KOPT-K1 (cell line): ENCODE results near the gene IL11RA.

ENCODE experiments used
- H3K27ac ChIP-seq: fragments of 200-600 bp; sonication (generic); 2 replicates; pipeline ENCODE4 v1.5.1; 2016; ENCODE audit warnings: antibody characterized with exemption, mild to moderate bottlenecking, low read depth, low read length; ENCODE audit not compliant: poor library complexity, severe bottlenecking
- H3K36me3 ChIP-seq: fragments of 200-600 bp; sonication (generic); 2 replicates; pipeline ENCODE4 v1.5.1; 2017; ENCODE audit warnings: antibody characterized with exemption, mild to moderate bottlenecking, low read length, moderate library complexity; ENCODE audit not compliant: insufficient read depth
- H3K9me3 ChIP-seq: fragments of 200-600 bp; sonication (generic); 2 replicates; pipeline ENCODE4 v1.5.1; 2017; ENCODE audit warnings: antibody characterized with exemption, low read length, mild to moderate bottlenecking; ENCODE audit not compliant: insufficient read depth, poor library complexity, severe bottlenecking

Gene IL11RA

GRCh38 chr9:34685591-34685990 is 33.6 kb downstream of the IL11RA start:
- Histone ChIP-seq H3K36me3 (no peaks in the 10 kb centered on the region), H3K27ac (no peak overlapping the region), H3K9me3 (no peaks in the 10 kb centered on the region)

GRCh38 chr9:34686231-34686630 is 34.2 kb downstream of the IL11RA start:
- Histone ChIP-seq H3K27ac (no peak overlapping the region), H3K9me3 (no peaks in the 10 kb centered on the region), H3K36me3 (no peaks in the 10 kb centered on the region)

GRCh38 chr9:34686732-34687131 is 34.7 kb downstream of the IL11RA start:
- no peaks in the 10 kb centered on the region for H3K36me3 ChIP-seq
- H3K9me3 ChIP-seq: no peaks in the 10 kb centered on the region
- H3K27ac ChIP-seq: no peak overlapping the region

- Histone ChIP-seq H3K36me3 (no peaks in the 10 kb centered on the region), H3K9me3 (no peaks in the 10 kb centered on the region), H3K27ac (no peak overlapping the region)
These were observed 35.5 kb downstream of the IL11RA start for GRCh38 chr9:34687276-34688030.

GRCh38 chr9:34688329-34689115 is 36.5 kb downstream of the IL11RA start:
- Histone ChIP-seq H3K36me3 (no peaks in the 10 kb centered on the region), H3K9me3 (no peaks in the 10 kb centered on the region), H3K27ac (no peak overlapping the region)

GRCh38 chr9:34689116-34689470 is 37.1 kb downstream of the IL11RA start:
- H3K9me3 ChIP-seq: no peaks in the 10 kb centered on the region
- no peak overlapping the region for H3K27ac ChIP-seq
- H3K36me3 ChIP-seq: no peaks in the 10 kb centered on the region

- no peak overlapping the region for H3K27ac ChIP-seq
- no peaks in the 10 kb centered on the region for H3K36me3 ChIP-seq
- no peaks in the 10 kb centered on the region for H3K9me3 ChIP-seq
These were observed 37.5 kb downstream of the IL11RA start for GRCh38 chr9:34689512-34689911.

GRCh38 chr9:34690983-34691935 is 39.3 kb downstream of the IL11RA start, which contains the start of gene CCL19:
Gene CCL19 (minus strand): TSS chr9:34691276. CDS start chr9:34691139, 137 bp downstream.
- no peaks in the 10 kb centered on the region for H3K9me3 ChIP-seq
- H3K36me3 ChIP-seq: no peaks in the 10 kb centered on the region
- H3K27ac ChIP-seq: no peak within 1 kb of the TSS

- Histone ChIP-seq H3K9me3 (no peaks in the 10 kb centered on the region), H3K36me3 (no peaks in the 10 kb centered on the region), H3K27ac (no peak overlapping the region)
These were observed 39.9 kb downstream of the IL11RA start for GRCh38 chr9:34691936-34692315.

- Histone ChIP-seq H3K9me3 (no peaks in the 10 kb centered on the region), H3K27ac (no peak overlapping the region), H3K36me3 (no peaks in the 10 kb centered on the region)
These were observed 41.6 kb downstream of the IL11RA start for GRCh38 chr9:34693560-34693959.

GRCh38 chr9:34694811-34695210 is 42.8 kb downstream of the IL11RA start:
- Histone ChIP-seq H3K36me3 (no peaks in the 10 kb centered on the region), H3K9me3 (no peaks in the 10 kb centered on the region), H3K27ac (no peak overlapping the region)

GRCh38 chr9:34701023-34701768 is 49.2 kb downstream of the IL11RA start:
- H3K27ac ChIP-seq: no peak overlapping the region
- no peaks in the 10 kb centered on the region for H3K9me3 ChIP-seq
- H3K36me3 ChIP-seq: no peaks in the 10 kb centered on the region

- no peaks in the 10 kb centered on the region for H3K9me3 ChIP-seq
- H3K36me3 ChIP-seq: no peaks in the 10 kb centered on the region
- no peak overlapping the region for H3K27ac ChIP-seq
These were observed 50.1 kb downstream of the IL11RA start for GRCh38 chr9:34701769-34702736.
